Tibial nerve (tissue), 4 donors: ENCODE measurements around the gene ZBTB39. TPM values are rescaled to one million over a fixed set of nuclear protein-coding genes. Genes with fewer than 3 reads are reported as not detected.

ENCODE experiments used
- DNase-seq, 2 donors: peaks; one replicate each; pipeline ENCODE4 v3.0.0-alpha.2; 2019; ENCODE audit warnings: low spot score in 2 of 2
- H3K27ac ChIP-seq, 4 donors: fragments of 200-600 bp; sonication (generic) in 3 of 4; one replicate each; pipeline ENCODE4 v1.5.1; 2017 to 2019; ENCODE audit warnings: mild to moderate bottlenecking in 1 of 4
- H3K27me3 ChIP-seq, 2 donors: fragments of 200-600 bp; sonication (generic) in 1 of 2; one replicate each; pipeline versions ENCODE4 v1.5.1 to v1.6.0; 2017 to 2019
- H3K36me3 ChIP-seq, 3 donors: fragments of 200-600 bp; sonication (generic); one replicate each; pipeline ENCODE4 v1.5.1; 2018 to 2019
- H3K4me1 ChIP-seq, 4 donors: fragments of 200-600 bp; sonication (generic) in 3 of 4; one replicate each; pipeline ENCODE4 v1.5.1; 2017 to 2019
- H3K4me3 ChIP-seq, 4 donors: fragments of 200-600 bp; sonication (generic) in 3 of 4; one replicate each; pipeline ENCODE4 v1.5.1; 2017 to 2019; ENCODE audit warnings: mild to moderate bottlenecking in 1 of 4, moderate library complexity in 1 of 4
- H3K9me3 ChIP-seq, 4 donors: fragments of 200-600 bp; sonication (generic) in 3 of 4; one replicate each; pipeline ENCODE4 v1.5.1; 2017 to 2019
- EP300 ChIP-seq, 2 donors: sonication (generic); formaldehyde crosslinking; IDR thresholded peaks; one replicate each; pipeline ENCODE4 v1.6.1; 2017; ENCODE audit warnings: antibody characterized with exemption in 2 of 2, mild to moderate bottlenecking in 1 of 2
- POLR2A ChIP-seq, 2 donors: fragments of 450-650 bp; IDR thresholded peaks; one replicate each; pipeline ENCODE4 v1.6.1; 2017; ENCODE audit warnings: antibody characterized with exemption in 2 of 2, mild to moderate bottlenecking in 2 of 2, moderate library complexity in 2 of 2
- WGBS, 2 donors: methylation state at CpG; one replicate each; pipeline ENCODE4 v1.1.5; 2018; 5-methylcytosine and 5-hydroxymethylcytosine counted together
- total RNA-seq, 4 donors: library from RNA; depleted of rRNA; stranded (reverse); fragments of >200 nt; gene quantifications; one replicate each; pipeline ENCODE4 v1.1.0, GENCODE V29; 2016
- TF ChIP-seq, protein P1 (sequence below), 5 experiments: fragments of 200-600 bp in 3 of 5; fragments of 450-650 bp in 2 of 5; sonication (generic) in 3 of 5; IDR thresholded peaks; one replicate each; pipeline ENCODE4 v1.5.1; 2016 to 2019; ENCODE audit warnings: antibody characterized with exemption in 5 of 5, mild to moderate bottlenecking in 3 of 5, moderate library complexity in 2 of 5

The ZBTB39 gene
- total RNA-seq, 4 donors from 2014 or later, result 3.6 to 6.8 (median 5.4) TPM

DNA sequence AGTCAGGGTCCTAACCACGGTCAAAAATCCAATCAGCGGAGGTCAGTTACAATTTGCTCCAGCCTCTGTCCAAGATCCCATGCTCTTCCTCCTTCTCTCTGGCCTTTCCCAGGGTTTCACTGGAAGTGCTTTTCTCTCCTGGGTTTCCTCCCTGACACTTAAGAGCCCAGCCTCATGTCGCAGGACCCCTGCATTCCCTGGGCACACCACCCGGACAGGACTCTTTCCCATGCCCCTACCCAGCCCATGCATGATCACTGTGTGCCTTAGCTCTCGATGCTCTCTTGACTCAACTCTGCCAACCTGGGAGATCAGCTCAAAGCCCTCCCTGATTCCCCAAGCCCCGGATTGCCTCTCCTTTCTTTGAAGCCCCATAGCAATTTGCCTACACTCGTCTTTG lies 25.4 kb upstream of the ZBTB39 start:
- Histone ChIP-seq H3K27me3 (no peaks in the 10 kb centered on the region), H3K27ac (no peak overlapping the region), H3K36me3 (no peaks in the 10 kb centered on the region), H3K9me3 (no peaks in the 10 kb centered on the region), H3K4me3 (no peak overlapping the region), H3K4me1 (no peaks in the 10 kb centered on the region)
- DNase-seq, result no peak
- 66 to 77% methylated on average over 7 of the region's 7 CpGs for WGBS, 2 donors
- TF ChIP-seq EP300 (IDR thresholded peaks at IDR 0.05), result no peak
- TF ChIP-seq, protein P1, sequence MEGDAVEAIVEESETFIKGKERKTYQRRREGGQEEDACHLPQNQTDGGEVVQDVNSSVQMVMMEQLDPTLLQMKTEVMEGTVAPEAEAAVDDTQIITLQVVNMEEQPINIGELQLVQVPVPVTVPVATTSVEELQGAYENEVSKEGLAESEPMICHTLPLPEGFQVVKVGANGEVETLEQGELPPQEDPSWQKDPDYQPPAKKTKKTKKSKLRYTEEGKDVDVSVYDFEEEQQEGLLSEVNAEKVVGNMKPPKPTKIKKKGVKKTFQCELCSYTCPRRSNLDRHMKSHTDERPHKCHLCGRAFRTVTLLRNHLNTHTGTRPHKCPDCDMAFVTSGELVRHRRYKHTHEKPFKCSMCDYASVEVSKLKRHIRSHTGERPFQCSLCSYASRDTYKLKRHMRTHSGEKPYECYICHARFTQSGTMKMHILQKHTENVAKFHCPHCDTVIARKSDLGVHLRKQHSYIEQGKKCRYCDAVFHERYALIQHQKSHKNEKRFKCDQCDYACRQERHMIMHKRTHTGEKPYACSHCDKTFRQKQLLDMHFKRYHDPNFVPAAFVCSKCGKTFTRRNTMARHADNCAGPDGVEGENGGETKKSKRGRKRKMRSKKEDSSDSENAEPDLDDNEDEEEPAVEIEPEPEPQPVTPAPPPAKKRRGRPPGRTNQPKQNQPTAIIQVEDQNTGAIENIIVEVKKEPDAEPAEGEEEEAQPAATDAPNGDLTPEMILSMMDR (IDR thresholded peaks at IDR 0.05), result no peak
- no peak for TF ChIP-seq POLR2A (IDR thresholded peaks at IDR 0.05)

DNA sequence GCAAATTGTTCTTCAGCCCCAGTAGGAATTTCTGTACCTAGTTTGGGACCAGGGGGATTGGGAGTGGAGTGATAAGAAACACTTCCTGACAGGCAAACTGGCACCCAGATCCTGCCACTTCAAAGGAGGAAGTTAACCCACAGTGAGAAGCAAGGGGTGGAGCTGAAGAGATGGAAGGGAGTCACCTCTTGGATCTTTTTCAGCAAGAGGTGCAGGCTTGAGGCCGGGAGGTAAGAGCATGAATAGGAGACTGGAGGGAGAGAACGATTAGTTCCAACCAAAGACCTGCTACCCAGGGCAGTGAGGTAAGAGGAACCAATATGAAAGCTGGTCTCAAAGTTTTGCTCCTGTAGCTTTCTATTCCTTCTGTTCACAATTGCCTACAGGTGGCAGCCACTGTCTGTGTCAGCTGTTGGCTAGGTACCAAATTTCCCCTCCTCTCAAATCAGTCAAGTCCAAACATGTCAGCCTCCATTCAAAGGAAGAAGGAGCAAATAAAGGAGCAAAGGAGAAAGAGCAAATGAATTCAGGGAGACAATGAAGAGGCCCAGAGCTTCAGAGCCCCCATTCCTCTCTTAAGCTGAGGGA lies 24.9 kb upstream of the ZBTB39 start:
- no peak for DNase-seq
- TF ChIP-seq EP300 (IDR thresholded peaks at IDR 0.05) (no peak), POLR2A (IDR thresholded peaks at IDR 0.05) (no peak)
- TF ChIP-seq, protein P1 (IDR thresholded peaks at IDR 0.05), result no peak

DNA sequence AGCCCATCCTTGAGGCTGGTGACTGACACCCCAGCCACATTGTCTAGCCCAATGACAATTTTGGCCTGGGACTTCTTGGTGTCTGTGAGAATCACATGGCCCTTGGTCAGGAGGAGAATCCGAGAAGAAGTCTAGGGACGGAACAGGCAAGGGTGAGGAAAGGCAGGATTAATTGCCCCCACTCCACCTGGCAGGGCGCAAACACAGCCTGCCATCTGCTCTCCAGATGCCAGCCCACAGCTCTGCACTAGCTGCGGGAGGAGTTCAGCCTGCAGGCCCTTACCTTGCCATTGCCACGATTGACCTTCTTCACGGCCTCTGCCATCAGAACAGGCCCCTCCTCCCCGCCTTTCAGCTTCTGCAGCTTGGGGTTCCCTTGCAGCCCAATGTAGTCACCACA lies 23.1 kb upstream of the ZBTB39 start:
- no peak for DNase-seq
- Histone ChIP-seq H3K4me1 (no peaks in the 10 kb centered on the region), H3K9me3 (no peaks in the 10 kb centered on the region), H3K36me3 (no peaks in the 10 kb centered on the region), H3K27ac (no peak overlapping the region), H3K27me3 (no peaks in the 10 kb centered on the region), H3K4me3 (no peak overlapping the region)
- 92 to 94% methylated on average over 7 of the region's 7 CpGs for WGBS, 2 donors
- TF ChIP-seq, protein P1 (IDR thresholded peaks at IDR 0.05), result no peak
- TF ChIP-seq EP300 (IDR thresholded peaks at IDR 0.05), result no peak
- TF ChIP-seq POLR2A (IDR thresholded peaks at IDR 0.05), result no peak

More for the DNA sequence above, 24.9 kb upstream of the ZBTB39 start:
- H3K4me1 ChIP-seq, result no peaks in the 10 kb centered on the region
- no peak overlapping the region for H3K27ac ChIP-seq
- no peaks in the 10 kb centered on the region for H3K27me3 ChIP-seq
- no peaks in the 10 kb centered on the region for H3K9me3 ChIP-seq
- H3K4me3 ChIP-seq, result no peak overlapping the region
- 41 to 56% methylated on average over 2 of the region's 2 CpGs for WGBS, 2 donors
- H3K36me3 ChIP-seq, result no peaks in the 10 kb centered on the region

DNA sequence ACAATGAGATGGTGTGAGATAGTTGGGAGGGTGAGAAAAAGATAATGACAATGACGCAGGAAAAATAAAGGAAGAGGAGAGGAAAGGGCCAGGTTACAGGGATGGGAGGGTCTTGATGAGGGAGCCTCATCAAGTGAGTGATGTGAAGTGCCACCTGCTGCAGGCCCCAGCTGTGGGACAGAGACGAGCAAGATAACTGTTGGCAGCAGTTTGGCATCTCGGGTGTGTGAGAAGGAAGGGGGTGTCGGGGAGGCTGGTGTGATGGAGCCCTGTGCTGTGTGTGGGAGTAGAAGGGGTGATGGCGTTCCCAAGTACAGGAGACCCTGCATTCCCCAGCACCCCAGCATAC lies 21.4 kb upstream of the ZBTB39 start:
- WGBS, 2 donors, result 73% methylated on average over 5 of the region's 5 CpGs
- H3K27me3 ChIP-seq, result no peaks in the 10 kb centered on the region
- TF ChIP-seq EP300 (IDR thresholded peaks at IDR 0.05) (no peak), POLR2A (IDR thresholded peaks at IDR 0.05) (no peak)
- TF ChIP-seq, protein P1 (IDR thresholded peaks at IDR 0.05), result no peak
- no peaks in the 10 kb centered on the region for H3K36me3 ChIP-seq
- no peak overlapping the region for H3K4me3 ChIP-seq
- no peaks in the 10 kb centered on the region for H3K9me3 ChIP-seq
- no peak overlapping the region for H3K27ac ChIP-seq
- DNase-seq, result no peak
- peaks cover 0 to 7% (median 0%) of the 10 kb centered on the region in 4 donors for H3K4me1 ChIP-seq

DNA sequence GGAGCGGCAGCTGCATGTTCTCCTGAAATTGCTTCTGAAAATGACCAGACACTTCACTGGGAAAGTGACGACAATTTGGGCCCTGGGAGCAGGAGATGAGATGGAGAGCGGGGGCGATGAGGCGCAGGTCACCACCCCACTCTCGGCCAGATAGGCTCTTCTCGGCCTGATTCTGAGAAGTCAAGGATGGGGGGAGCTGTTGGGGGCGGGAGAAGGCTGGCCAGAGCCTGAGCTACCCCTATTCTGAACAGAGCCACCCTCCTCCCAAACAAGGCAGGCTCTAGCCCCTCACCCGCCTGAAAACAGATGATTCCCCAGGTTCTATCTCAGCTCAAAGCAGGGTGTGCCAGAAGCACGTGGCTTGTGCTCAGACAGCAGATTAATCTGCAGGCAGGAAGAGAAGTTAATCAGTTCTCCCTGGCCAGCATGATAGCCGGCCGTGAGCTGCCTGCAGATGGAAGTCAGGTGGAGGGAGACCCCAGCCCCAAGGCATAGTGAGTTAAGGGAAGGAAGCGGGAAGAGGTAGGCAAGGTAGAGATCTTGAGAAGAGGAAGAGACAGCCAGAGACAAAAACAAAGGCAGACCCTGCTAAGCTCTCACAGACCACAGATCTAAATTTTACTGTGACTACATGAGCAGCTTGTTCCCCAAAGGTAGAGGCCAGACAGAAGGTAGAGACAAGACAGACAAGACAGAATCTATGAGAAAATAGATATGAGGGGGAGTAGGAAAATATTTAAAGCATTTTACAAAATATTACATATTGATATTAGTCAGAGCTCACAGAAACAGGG lies 20.9 kb upstream of the ZBTB39 start:
- TF ChIP-seq, protein P1 (IDR thresholded peaks at IDR 0.05), result no peak
- TF ChIP-seq POLR2A (IDR thresholded peaks at IDR 0.05) (no peak), EP300 (IDR thresholded peaks at IDR 0.05) (no peak)
- H3K27me3 ChIP-seq, result no peaks in the 10 kb centered on the region
- H3K27ac ChIP-seq, result no peak overlapping the region
- H3K4me3 ChIP-seq, result no peak overlapping the region
- H3K4me1 ChIP-seq, result peaks cover 0 to 7% (median 0%) of the 10 kb centered on the region in 4 donors
- 49 to 60% methylated on average over 12 to 13 of the region's 13 CpGs for WGBS, 2 donors
- no peak for DNase-seq
- no peaks in the 10 kb centered on the region for H3K36me3 ChIP-seq
- no peaks in the 10 kb centered on the region for H3K9me3 ChIP-seq
